HepG2 (cell line): ENCODE measurements around the gene NGEF. TPM values are rescaled to one million over a fixed set of nuclear protein-coding genes. Genes with fewer than 3 reads are reported as not detected.

ENCODE experiments used
- ARNTL ChIP-seq: sonication (generic); formaldehyde crosslinking; IDR thresholded peaks from 2 replicates; pipeline ENCODE4 v1.4.0; 2020; ENCODE audit warnings: mild to moderate bottlenecking, missing genetic modification reagents
- ATAD3A ChIP-seq: sonication (generic); formaldehyde crosslinking; IDR thresholded peaks from 2 replicates; pipeline ENCODE4 v1.4.0; 2020; ENCODE audit warnings: missing genetic modification reagents
- BCLAF1 ChIP-seq: fragments of 450-650 bp; IDR thresholded peaks from 2 replicates; pipeline ENCODE4 v1.6.1; 2017; ENCODE audit warnings: mild to moderate bottlenecking
- EHMT2 ChIP-seq: fragments of 200-600 bp; sonication (generic); IDR thresholded peaks from 2 replicates; pipeline ENCODE4 v1.7.0; 2017; ENCODE audit warnings: antibody characterized with exemption, low read depth, low read length, borderline replicate concordance
- ESRRA ChIP-seq: sonication (generic); formaldehyde crosslinking; IDR thresholded peaks from 2 replicates; pipeline ENCODE4 v1.5.1; 2020; ENCODE audit warnings: mild to moderate bottlenecking, low read depth, missing genetic modification reagents
- ETV5 ChIP-seq: IDR thresholded peaks from 2 replicates; pipeline ENCODE4 v1.6.1; 2018; ENCODE audit warnings: missing biosample characterization, missing genetic modification reagents, inconsistent platforms, borderline replicate concordance
- FLYWCH1 ChIP-seq: sonication (generic); formaldehyde crosslinking; IDR thresholded peaks from 2 replicates; pipeline ENCODE4 v1.8.1; 2023; ENCODE audit warnings: mild to moderate bottlenecking, missing genetic modification reagents
- HOXD1 ChIP-seq: sonication (generic); formaldehyde crosslinking; IDR thresholded peaks from 2 replicates; pipeline ENCODE4 v1.5.0; 2020; ENCODE audit warnings: missing genetic modification reagents
- KDM2A ChIP-seq: sonication (generic); formaldehyde crosslinking; IDR thresholded peaks from 2 replicates; pipeline ENCODE4 v1.4.0; 2020; ENCODE audit warnings: low read depth, missing genetic modification reagents, borderline replicate concordance
- MAFK ChIP-seq, 2 experiments: IDR thresholded peaks in 1 of 2; conservative IDR thresholded peaks in 1 of 2; 2 replicates each; pipeline ENCODE4 v1.6.1; 2011; ENCODE audit warnings: improper control_type of control experiment in 2 of 2, low read length in 2 of 2
- NFIC ChIP-seq: IDR thresholded peaks from 2 replicates; pipeline ENCODE4 v1.6.1; 2012; ENCODE audit warnings: mild to moderate bottlenecking, low read length, inconsistent platforms
- PAXIP1 ChIP-seq: sonication (generic); formaldehyde crosslinking; conservative IDR thresholded peaks from 2 replicates; pipeline ENCODE4 v1.4.0; 2020; ENCODE audit warnings: mild to moderate bottlenecking, missing genetic modification reagents, moderate library complexity
- PPARG ChIP-seq: conservative IDR thresholded peaks from 2 replicates; pipeline ENCODE4 v1.6.1; 2016; ENCODE audit warnings: missing biosample characterization, missing genetic modification reagents
- RORA ChIP-seq: sonication (generic); formaldehyde crosslinking; IDR thresholded peaks from 2 replicates; pipeline ENCODE4 v1.5.0; 2020; ENCODE audit warnings: mild to moderate bottlenecking, missing genetic modification reagents, moderate library complexity
- YY1 ChIP-seq: IDR thresholded peaks from 2 replicates; pipeline ENCODE4 v1.6.1; 2011; ENCODE audit warnings: low read length, low read depth, moderate library complexity, mild to moderate bottlenecking; ENCODE audit not compliant: insufficient read depth, insufficient replicate concordance
- ZBTB7B ChIP-seq: sonication (generic); formaldehyde crosslinking; IDR thresholded peaks from 2 replicates; pipeline ENCODE4 v1.4.0; 2020; ENCODE audit warnings: missing genetic modification reagents
- ZFP62 ChIP-seq: sonication (generic); formaldehyde crosslinking; IDR thresholded peaks from 2 replicates; pipeline ENCODE4 v1.4.0; 2020; ENCODE audit warnings: missing genetic modification reagents
- ZFP91 ChIP-seq: sonication (generic); formaldehyde crosslinking; IDR thresholded peaks from 2 replicates; pipeline ENCODE4 v1.9.0; 2022; ENCODE audit warnings: missing genetic modification reagents, mild to moderate bottlenecking, borderline replicate concordance
- ZNF34 ChIP-seq: sonication (generic); formaldehyde crosslinking; IDR thresholded peaks from 2 replicates; pipeline ENCODE4 v1.4.0; 2020; ENCODE audit warnings: mild to moderate bottlenecking, missing genetic modification reagents, borderline replicate concordance
- ZNF367 ChIP-seq: sonication (generic); formaldehyde crosslinking; IDR thresholded peaks from 2 replicates; pipeline ENCODE4 v1.4.0; 2020; ENCODE audit warnings: missing genetic modification reagents, borderline replicate concordance
- ZNF589 ChIP-seq: sonication (generic); formaldehyde crosslinking; conservative IDR thresholded peaks from 2 replicates; pipeline ENCODE4 v1.8.0; 2022; ENCODE audit warnings: mild to moderate bottlenecking, moderate library complexity, missing genetic modification reagents
- ZNF629 ChIP-seq: sonication (generic); formaldehyde crosslinking; conservative IDR thresholded peaks from 2 replicates; pipeline ENCODE4 v1.5.0; 2020; ENCODE audit warnings: missing genetic modification reagents
- ZNF772 ChIP-seq: sonication (generic); formaldehyde crosslinking; IDR thresholded peaks from 2 replicates; pipeline ENCODE4 v1.5.0; 2020; ENCODE audit warnings: mild to moderate bottlenecking, missing genetic modification reagents
- ZNF792 ChIP-seq: IDR thresholded peaks from 2 replicates; pipeline ENCODE4 v1.6.1; 2016
- polyA plus RNA-seq, 8 experiments: library from polyadenylated mRNA; depleted of rRNA in 3 of 8; stranded (reverse) in 7 of 8; unstranded in 1 of 8; fragments of >200 nt; fragmentation: Illumina TruSeq in 4 of 8; extraction: Trizol in 4 of 8; gene quantifications; 2 replicates each; pipeline versions ENCODE4 v1.2.1 to v1.2.3, GENCODE V29; 2011 to 2016; ENCODE audit warnings: low read depth in 4 of 8, missing spikeins in 1 of 8, mixed read lengths in 1 of 8; ENCODE audit not compliant: insufficient read depth in 1 of 8
- total RNA-seq, 5 experiments: library from RNA; depleted of rRNA; stranded (reverse); fragments of >200 nt; fragmentation: Illumina TruSeq; extraction: Trizol; gene quantifications; 2 replicates each; pipeline ENCODE4 v1.2.3, GENCODE V29; 2016; ENCODE audit warnings: low read depth in 1 of 5

The NGEF gene
- total and polyA plus RNA-seq, 2 of the 13 experiments (the other 11 are each of a cell fraction or from before 2014, with no cell fraction given) = 14.4 to 36.9 TPM

- TF ChIP-seq ZNF792 (CRISPR knock-in tag) (peak; percentile 67; the same call in 1 of the 2 replicates), HOXD1 (CRISPR knock-in tag) (no peak), ZFP91 (CRISPR knock-in tag) (no peak), MAFK (conservative IDR thresholded peaks at IDR 0.05 in 1 of 2, IDR thresholded peaks at IDR 0.05 in 1 of 2; ENCODE audit: low read length in 2 of 2) (0 out of 4 replicates have a peak, but pooled peaks of 1 of the 2 experiments have one; percentile 3), ETV5 (CRISPR knock-in tag) (peak; percentile 40; the same call in 1 of the 2 replicates), EHMT2 (0 out of 2 replicates have a peak, but pooled peaks have one; percentile 75), ZBTB7B (CRISPR knock-in tag) (peak; percentile 77), ZNF772 (CRISPR knock-in tag) (peak; percentile 95; the same call in 1 of the 2 replicates), ZNF367 (CRISPR knock-in tag) (no peak), ZNF589 (CRISPR knock-in tag) (no peak), KDM2A (peak; percentile 63; the same call in 1 of the 2 replicates), BCLAF1 (no peak), PPARG (peak; percentile 74), ZNF34 (CRISPR knock-in tag) (no peak), YY1 (peak; percentile 16), ESRRA (CRISPR knock-in tag) (0 out of 2 replicates have a peak, but pooled peaks have one; percentile 47), RORA (CRISPR knock-in tag) (no peak), FLYWCH1 (CRISPR knock-in tag) (no peak), ZFP62 (CRISPR knock-in tag) (no peak), PAXIP1 (CRISPR knock-in tag) (peak; percentile 96), ARNTL (CRISPR knock-in tag) (peak; percentile 56; the same call in 1 of the 2 replicates), NFIC (peak; percentile 64), ZNF629 (CRISPR knock-in tag) (no peak), ATAD3A (CRISPR knock-in tag) (no peak)
Observed at GRCh38 chr2:232857158-232857563, 155.9 kb downstream of the NGEF start (continued).
